SK-N-MC (cell line): Measurements from ENCODE around the gene CHTF18.

ENCODE experiments used
- EZH2 ChIP-seq: fragments of 200-600 bp; sonication (generic); IDR thresholded peaks from one replicate; pipeline ENCODE4 v1.6.1; 2017; ENCODE audit warnings: antibody characterized with exemption
- POLR2AphosphoS5 ChIP-seq: IDR thresholded peaks from 2 replicates; pipeline ENCODE4 v1.6.1; 2012; ENCODE audit warnings: mild to moderate bottlenecking, low read depth, low read length, borderline replicate concordance

- TF ChIP-seq EZH2: no peak
- no peak for TF ChIP-seq POLR2AphosphoS5
Observed at GRCh38 chr16:772959-773358, 15.5 kb upstream of the CHTF18 start.
